ENCODE measurements around the gene SMYD3. TPM values are rescaled to one million over a fixed set of nuclear protein-coding genes. Genes with fewer than 3 reads are reported as not detected.

SMYD3 gene
- polyA plus RNA-seq, 3 donors from 2014 or later: 48.4 to 57.5 (median 50.8) TPM

DNA sequence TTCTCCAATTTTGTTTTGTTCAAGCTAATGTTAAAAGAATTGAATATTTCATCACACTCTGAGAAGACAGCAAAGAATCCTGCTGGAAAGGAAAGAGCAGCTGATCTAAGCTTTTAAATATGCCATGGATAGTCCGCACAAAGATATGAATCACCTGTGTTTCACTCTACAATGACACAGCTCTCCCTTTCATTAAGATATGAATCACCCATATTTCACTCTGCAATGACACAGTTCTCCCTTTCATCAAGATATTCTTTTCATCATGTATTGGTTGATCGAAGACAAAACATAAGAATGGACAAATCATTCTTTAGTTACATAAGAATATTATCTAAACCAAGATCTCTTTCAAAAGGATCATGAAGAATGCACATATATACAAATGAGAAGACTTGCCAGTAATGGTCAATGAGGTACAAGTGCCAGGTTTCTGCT, 367.3 kb downstream of the SMYD3 start:
- H3K36me3 Mint-ChIP-seq: no peaks in the 10 kb centered on the region
- no peaks in the 10 kb centered on the region for H3K27me3 Mint-ChIP-seq (ENCODE audit: low read depth in 3 of 3)
- H3K4me3 Mint-ChIP-seq: no peak overlapping the region
- DNase-seq: no peak
- no peaks in the 10 kb centered on the region for H3K4me1 Mint-ChIP-seq
- H3K9me3 Mint-ChIP-seq: no peaks in the 10 kb centered on the region
- H3K27ac Mint-ChIP-seq: no peak overlapping the region

DNA sequence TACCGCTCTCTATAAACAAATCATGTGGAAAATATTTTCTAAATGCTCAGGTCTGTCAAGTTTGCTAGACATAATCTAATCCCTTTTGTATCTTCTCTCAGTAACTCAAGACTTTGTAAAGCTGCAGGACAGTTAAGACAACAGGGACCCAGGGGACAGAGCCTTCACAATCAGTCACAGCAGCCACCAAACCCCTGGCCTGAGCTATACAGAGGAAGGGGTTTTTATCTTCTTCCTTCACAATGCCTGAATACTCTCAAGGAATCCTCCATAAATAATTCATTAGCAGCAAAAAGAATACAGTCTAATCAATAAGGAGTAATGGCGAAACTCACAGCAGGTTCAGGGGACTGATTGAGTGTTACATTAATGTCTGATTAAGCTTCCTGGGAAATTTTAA, 368.3 kb downstream of the SMYD3 start:
- DNase-seq: no peak
- H3K4me3 Mint-ChIP-seq: no peak overlapping the region
- no peaks in the 10 kb centered on the region for H3K4me1 Mint-ChIP-seq
- H3K27me3 Mint-ChIP-seq (ENCODE audit: low read depth in 3 of 3): no peaks in the 10 kb centered on the region
- H3K36me3 Mint-ChIP-seq: no peaks in the 10 kb centered on the region
- no peak overlapping the region for H3K27ac Mint-ChIP-seq
- H3K9me3 Mint-ChIP-seq: no peaks in the 10 kb centered on the region

DNA sequence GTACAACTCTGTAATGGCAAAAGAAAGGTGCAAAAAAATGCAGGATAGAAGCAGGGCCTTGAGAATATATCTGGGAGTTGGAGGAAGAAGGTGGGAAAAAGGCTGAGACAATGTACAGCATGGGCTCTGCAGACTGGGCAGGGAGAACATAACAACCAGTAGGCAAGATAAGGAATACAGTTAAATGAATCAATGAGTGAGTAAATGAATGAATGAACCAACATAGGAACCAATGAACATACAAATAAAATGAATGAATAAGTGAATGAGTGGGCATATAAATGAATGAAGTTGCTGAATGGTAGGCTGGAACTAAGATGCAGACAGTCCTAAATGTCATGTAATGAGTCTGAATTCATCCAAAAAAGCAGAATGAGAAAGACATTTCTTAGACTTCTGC, 370.6 kb downstream of the SMYD3 start:
- H3K36me3 Mint-ChIP-seq: peaks cover 0 to 6% (median 2%) of the 10 kb centered on the region in 3 donors
- no peak for DNase-seq
- H3K9me3 Mint-ChIP-seq: no peaks in the 10 kb centered on the region
- no peak overlapping the region for H3K27ac Mint-ChIP-seq
- no peaks in the 10 kb centered on the region for H3K4me1 Mint-ChIP-seq
- no peak overlapping the region for H3K4me3 Mint-ChIP-seq
- H3K27me3 Mint-ChIP-seq (ENCODE audit: low read depth in 3 of 3): no peaks in the 10 kb centered on the region

DNA sequence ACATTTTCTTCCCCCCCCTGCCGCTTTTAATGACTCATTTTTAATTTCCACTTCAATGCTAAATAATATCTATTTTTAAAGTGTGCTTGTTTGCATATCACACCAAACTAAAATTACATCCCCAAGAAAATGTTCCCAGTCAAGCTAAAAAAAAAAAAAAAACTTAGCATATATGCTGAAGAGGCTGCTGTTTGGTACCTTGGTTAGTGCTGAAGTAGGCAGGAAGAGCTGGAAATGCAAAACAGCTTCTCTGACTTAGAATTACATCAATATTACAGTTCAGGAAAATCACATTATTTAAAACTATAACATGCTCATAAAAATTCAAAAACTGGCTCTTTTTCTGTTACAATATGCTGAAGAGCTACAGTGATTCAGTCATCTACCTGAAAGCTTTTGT, 372.3 kb downstream of the SMYD3 start:
- H3K27ac Mint-ChIP-seq: no peak overlapping the region
- no peaks in the 10 kb centered on the region for H3K9me3 Mint-ChIP-seq
- H3K4me1 Mint-ChIP-seq: no peaks in the 10 kb centered on the region
- H3K27me3 Mint-ChIP-seq (ENCODE audit: low read depth in 3 of 3): no peaks in the 10 kb centered on the region
- H3K4me3 Mint-ChIP-seq: no peak overlapping the region
- peaks cover 3 to 6% (median 5%) of the 10 kb centered on the region in 3 donors for H3K36me3 Mint-ChIP-seq
- no peak for DNase-seq

DNA sequence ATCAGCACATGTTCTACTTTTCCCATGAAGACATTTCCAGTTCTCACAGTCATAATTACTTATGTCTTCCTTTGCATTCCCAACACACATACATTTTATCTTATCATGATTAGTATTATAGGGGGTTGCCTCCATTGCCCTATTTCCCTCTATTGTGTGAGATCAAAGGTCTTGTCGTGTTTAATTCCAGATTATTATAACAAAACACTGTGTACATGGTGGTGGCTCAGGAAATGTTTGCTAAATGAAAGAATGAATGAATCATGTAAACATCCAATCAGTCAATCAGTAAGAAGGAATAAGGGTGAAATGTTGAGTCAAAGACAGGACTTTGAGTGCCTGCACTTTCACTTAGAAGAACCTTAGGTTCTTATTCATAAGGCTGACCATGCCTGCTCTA, 376.0 kb downstream of the SMYD3 start:
- Mint-ChIP-seq H3K9me3 (no peaks in the 10 kb centered on the region), H3K27ac (no peak overlapping the region), H3K4me3 (no peak overlapping the region), H3K4me1 (no peaks in the 10 kb centered on the region), H3K27me3 (ENCODE audit: low read depth in 3 of 3) (peaks cover 0 to 1% (median 0%) of the 10 kb centered on the region in 3 donors), H3K36me3 (peaks cover 3 to 6% (median 5%) of the 10 kb centered on the region in 3 donors)
- no peak for DNase-seq

DNA sequence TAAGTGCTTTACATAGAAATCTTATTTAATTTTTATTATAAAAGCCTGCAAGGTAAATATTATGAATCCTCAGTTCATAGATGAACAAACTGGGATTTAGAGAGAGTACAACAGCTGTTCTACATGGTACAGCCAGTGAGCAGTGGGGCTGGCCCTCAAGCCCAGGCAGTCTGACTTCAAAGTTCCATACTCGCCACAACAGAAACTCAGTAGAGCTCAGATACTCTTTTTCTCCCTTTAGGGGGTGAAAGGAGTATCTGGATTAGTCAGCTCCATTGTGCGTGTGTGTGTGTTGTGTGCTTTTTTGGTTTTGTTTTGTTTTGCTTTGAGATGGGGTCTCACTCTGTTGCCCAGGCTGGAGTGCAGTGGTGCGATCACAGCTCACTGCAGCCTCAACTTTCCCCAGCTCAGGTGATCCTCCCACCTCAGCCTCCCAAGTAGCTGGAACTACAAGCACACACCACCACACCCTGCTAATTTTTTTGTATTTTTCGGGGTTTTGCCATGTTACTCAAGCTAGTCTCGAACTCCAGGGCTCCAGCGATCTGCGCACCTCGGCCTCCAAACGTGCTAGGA, 378.5 kb downstream of the SMYD3 start:
- H3K9me3 Mint-ChIP-seq: no peaks in the 10 kb centered on the region
- DNase-seq: no peak
- peaks cover 3 to 6% (median 5%) of the 10 kb centered on the region in 3 donors for H3K36me3 Mint-ChIP-seq
- no peak overlapping the region for H3K4me3 Mint-ChIP-seq
- H3K27ac Mint-ChIP-seq: no peak overlapping the region
- peaks cover 0 to 1% (median 0%) of the 10 kb centered on the region in 3 donors for H3K27me3 Mint-ChIP-seq (ENCODE audit: low read depth in 3 of 3)
- no peaks in the 10 kb centered on the region for H3K4me1 Mint-ChIP-seq

DNA sequence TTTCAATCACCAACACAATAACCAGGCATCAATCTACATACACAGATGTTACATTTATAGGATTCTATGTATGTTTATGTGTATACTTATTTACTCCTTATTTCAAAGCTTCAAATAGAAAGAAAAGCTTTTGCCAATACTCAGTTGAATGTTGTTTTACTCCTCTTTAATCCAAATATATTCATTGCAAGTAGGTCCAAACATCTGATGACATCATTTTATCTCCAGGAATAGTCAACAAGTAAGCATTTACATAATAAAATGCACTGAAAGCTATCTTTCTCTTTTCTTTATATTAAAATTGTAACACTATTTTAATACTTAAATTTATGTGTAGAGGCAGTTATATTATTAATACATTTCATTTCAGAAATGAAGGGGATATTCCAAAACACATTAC, 380.5 kb downstream of the SMYD3 start:
- Mint-ChIP-seq H3K4me1 (no peaks in the 10 kb centered on the region), H3K27ac (no peak overlapping the region), H3K4me3 (no peak overlapping the region), H3K27me3 (ENCODE audit: low read depth in 3 of 3) (peaks cover 0 to 1% (median 0%) of the 10 kb centered on the region in 3 donors), H3K9me3 (no peaks in the 10 kb centered on the region), H3K36me3 (peaks cover 3 to 5% (median 4%) of the 10 kb centered on the region in 3 donors)
- no peak for DNase-seq

DNA sequence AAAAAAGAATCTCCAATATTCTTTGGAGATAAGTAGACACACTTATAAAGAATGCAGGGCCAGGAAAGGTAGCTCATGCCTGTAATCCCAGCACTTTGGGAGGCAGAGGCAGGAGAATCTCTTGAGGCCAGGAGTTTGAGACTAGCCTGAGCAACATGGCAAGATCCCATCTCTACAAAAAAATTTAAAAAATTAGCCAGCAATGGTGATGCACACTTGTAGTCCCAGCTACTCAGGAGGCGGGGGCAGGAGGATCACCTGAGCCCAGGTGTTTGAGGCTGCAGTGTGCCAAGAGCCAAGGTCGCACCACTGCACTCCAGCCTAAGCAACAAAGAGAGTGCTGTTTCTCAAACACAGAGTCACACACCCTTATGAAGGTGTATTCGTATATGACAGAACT, 385.0 kb downstream of the SMYD3 start:
- H3K4me1 Mint-ChIP-seq: peaks cover 7 to 10% of the 10 kb centered on the region in 2 donors
- H3K27me3 Mint-ChIP-seq (ENCODE audit: low read depth in 3 of 3): no peaks in the 10 kb centered on the region
- H3K27ac Mint-ChIP-seq: no peak overlapping the region
- no peak for DNase-seq
- H3K4me3 Mint-ChIP-seq: no peak overlapping the region
- no peaks in the 10 kb centered on the region for H3K9me3 Mint-ChIP-seq
- peaks cover 0 to 5% (median 4%) of the 10 kb centered on the region in 3 donors for H3K36me3 Mint-ChIP-seq

DNA sequence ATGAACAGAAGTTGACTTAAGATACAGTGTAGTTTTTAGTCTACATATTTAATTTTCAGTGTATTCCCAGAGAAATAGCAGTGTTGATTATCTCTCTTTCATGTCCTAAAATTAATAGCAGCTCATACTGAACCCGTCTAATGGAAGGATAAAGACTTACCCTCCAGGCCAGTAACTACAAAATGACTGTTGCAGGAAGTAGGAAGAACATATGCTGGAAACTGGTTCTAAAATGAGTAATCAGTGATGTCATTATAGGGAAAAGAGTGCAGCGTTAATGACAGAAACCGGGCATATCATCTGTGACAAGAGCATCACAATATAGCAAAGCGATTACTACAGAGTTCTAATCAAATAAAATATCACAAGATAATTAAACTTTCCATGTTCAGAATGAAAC, 385.5 kb downstream of the SMYD3 start:
- Mint-ChIP-seq H3K9me3 (no peaks in the 10 kb centered on the region), H3K4me1 (peaks cover 12 to 13% of the 10 kb centered on the region in 2 donors), H3K4me3 (no peak overlapping the region), H3K27me3 (ENCODE audit: low read depth in 3 of 3) (no peaks in the 10 kb centered on the region), H3K36me3 (peaks cover 0 to 5% (median 4%) of the 10 kb centered on the region in 3 donors), H3K27ac (no peak overlapping the region)
- DNase-seq: no peak

DNA sequence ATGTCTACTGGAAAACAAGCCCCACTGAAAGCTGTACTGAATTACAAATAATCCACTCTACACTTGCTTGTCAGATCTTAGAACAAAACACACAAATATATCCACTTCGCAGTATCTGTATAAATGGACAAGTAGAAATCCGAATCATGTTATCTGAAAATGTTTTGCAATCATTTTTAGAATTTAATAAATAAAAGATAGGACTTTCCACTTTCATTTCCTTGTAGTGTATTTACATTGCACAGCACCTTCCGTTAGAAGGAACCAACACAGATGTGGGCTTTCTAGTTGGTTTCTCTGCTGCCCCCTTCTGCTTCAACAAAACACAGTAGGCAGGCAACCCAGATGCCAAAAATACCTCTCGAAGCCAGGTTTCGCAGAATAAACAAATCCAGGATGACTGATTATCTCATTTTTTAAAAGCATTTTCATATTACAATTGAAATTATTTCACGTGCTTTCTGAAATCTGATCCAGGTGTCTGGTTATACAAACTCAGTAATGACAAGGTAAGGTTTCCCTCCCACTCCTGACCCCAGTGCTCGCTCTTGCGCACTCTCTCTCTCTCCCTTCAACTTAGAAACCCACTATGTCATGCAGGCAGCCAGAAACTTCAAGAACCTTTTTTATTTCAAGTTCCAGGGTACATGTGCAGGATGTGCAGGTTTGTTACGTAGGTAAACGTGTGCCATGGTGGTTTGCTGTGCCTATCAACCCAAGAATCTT, 389.9 kb downstream of the SMYD3 start:
- Mint-ChIP-seq H3K4me1 (peaks cover 13 to 24% of the 10 kb centered on the region in 2 donors), H3K27me3 (ENCODE audit: low read depth in 3 of 3) (peaks cover 0 to 1% (median 0%) of the 10 kb centered on the region in 3 donors), H3K36me3 (peaks cover 0 to 6% (median 4%) of the 10 kb centered on the region in 3 donors), H3K9me3 (no peaks in the 10 kb centered on the region), H3K4me3 (peak overlapping the region; percentile 7 to 60 (median 51)), H3K27ac (peak overlapping the region in 4 of 6 donors; percentile 6 to 58 (median 42))
- DNase-seq: peak; percentile 30 to 40 (median 33)

DNA sequence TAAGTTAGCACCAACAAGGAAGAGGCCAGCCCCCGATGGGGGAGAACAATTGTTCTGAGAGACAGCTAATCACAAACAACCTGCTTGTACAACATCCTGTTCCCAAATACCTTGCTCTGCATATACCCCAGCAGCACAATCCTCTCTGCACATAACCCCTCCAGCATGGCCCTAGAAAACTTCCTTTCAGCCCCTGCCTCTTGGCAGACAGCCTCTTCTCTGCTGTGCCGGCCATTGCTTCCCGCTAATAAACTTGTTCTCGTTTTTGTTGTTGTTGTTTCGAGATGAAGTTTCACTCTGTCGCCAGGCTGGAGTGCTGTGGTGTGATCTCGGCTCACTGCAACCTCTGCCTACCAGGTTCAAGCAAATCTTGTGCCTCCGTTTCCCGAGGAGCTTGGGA, 392.7 kb downstream of the SMYD3 start:
- H3K36me3 Mint-ChIP-seq: peaks cover 0 to 6% (median 4%) of the 10 kb centered on the region in 3 donors
- no peak for DNase-seq
- H3K4me1 Mint-ChIP-seq: peaks cover 13 to 24% of the 10 kb centered on the region in 2 donors
- no peak overlapping the region for H3K27ac Mint-ChIP-seq
- H3K4me3 Mint-ChIP-seq: no peak overlapping the region
- H3K27me3 Mint-ChIP-seq (ENCODE audit: low read depth in 3 of 3): peaks cover 0 to 1% (median 0%) of the 10 kb centered on the region in 3 donors
- no peaks in the 10 kb centered on the region for H3K9me3 Mint-ChIP-seq

DNA sequence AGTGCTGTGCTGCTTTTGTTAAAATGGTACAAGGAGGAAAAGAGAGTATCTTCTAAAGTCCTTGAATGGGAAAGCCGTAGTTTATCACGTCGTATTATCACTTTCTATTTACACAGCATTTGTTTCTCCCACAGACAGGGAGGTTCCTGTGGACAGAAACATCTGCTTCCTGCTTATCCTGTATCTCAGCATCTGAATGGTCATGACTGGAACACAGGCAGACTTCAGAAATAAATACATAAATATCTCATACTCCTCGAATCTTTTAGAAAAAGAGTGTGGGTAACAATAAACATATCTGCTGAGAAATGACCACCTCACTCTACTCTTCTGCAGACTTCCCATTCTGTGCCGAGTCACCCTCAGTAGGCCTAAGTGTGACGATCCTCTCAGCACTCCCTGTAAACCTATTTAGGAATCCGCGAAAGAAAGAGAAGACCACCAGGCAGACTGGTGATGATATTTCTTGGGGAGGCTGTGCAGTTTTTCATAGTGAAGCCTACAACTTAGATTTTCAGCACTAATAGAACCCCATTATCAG, 393.5 kb downstream of the SMYD3 start:
- H3K27me3 Mint-ChIP-seq (ENCODE audit: low read depth in 3 of 3): peaks cover 0 to 1% (median 0%) of the 10 kb centered on the region in 3 donors
- peaks cover 12 to 24% of the 10 kb centered on the region in 2 donors for H3K4me1 Mint-ChIP-seq
- H3K27ac Mint-ChIP-seq: no peak overlapping the region
- no peak for DNase-seq
- H3K36me3 Mint-ChIP-seq: peaks cover 0 to 6% (median 4%) of the 10 kb centered on the region in 3 donors
- H3K4me3 Mint-ChIP-seq: no peak overlapping the region
- no peaks in the 10 kb centered on the region for H3K9me3 Mint-ChIP-seq

DNA sequence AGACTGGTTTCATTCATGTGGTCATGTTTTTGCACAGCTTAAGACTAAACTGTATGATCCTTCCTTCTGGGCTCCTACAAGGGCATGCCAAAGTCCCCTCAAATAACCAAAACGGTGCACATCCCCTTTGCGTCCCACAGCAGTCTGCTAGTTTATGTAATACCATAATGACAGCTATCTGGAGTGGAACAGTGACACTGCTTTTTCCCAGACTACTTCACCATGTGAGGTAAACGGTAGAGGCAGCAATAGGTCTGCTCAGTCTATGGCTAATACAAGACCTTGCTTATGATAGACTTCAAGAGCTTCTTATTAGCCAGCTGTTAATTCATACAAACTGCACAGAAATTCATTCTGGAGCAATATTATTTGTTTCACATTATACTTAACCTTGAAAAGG, 395.5 kb downstream of the SMYD3 start:
- no peak overlapping the region for H3K4me3 Mint-ChIP-seq
- no peak overlapping the region for H3K27ac Mint-ChIP-seq
- no peaks in the 10 kb centered on the region for H3K9me3 Mint-ChIP-seq
- peaks cover 0 to 6% (median 4%) of the 10 kb centered on the region in 3 donors for H3K36me3 Mint-ChIP-seq
- H3K4me1 Mint-ChIP-seq: peaks cover 0 to 12% of the 10 kb centered on the region in 2 donors
- peaks cover 0 to 1% (median 0%) of the 10 kb centered on the region in 3 donors for H3K27me3 Mint-ChIP-seq (ENCODE audit: low read depth in 3 of 3)
- DNase-seq: no peak
